Adrenal gland (tissue), 5 donors: ENCODE measurements around the gene LHX5.

Experiments used
- POLR2A ChIP-seq, 2 donors: fragments of 450-650 bp; IDR thresholded peaks; one replicate each; pipeline ENCODE4 v1.6.1; 2017; ENCODE audit warnings: antibody characterized with exemption in 2 of 2, mild to moderate bottlenecking in 2 of 2, moderate library complexity in 1 of 2
- TF ChIP-seq, protein P1 (sequence below), 6 experiments: fragments of 450-650 bp in 4 of 6; fragments of 200-600 bp in 2 of 6; sonication (generic) in 1 of 6; IDR thresholded peaks; 1 replicate in 5 of 6; 2 replicates in 1 of 6; pipeline versions ENCODE4 v1.5.1 to v1.8.0; 2016 to 2021; ENCODE audit warnings: antibody characterized with exemption in 6 of 6, mild to moderate bottlenecking in 2 of 6, moderate library complexity in 1 of 6
- donor health status: DM: no; HTN: no; CAD: no.

DNA sequence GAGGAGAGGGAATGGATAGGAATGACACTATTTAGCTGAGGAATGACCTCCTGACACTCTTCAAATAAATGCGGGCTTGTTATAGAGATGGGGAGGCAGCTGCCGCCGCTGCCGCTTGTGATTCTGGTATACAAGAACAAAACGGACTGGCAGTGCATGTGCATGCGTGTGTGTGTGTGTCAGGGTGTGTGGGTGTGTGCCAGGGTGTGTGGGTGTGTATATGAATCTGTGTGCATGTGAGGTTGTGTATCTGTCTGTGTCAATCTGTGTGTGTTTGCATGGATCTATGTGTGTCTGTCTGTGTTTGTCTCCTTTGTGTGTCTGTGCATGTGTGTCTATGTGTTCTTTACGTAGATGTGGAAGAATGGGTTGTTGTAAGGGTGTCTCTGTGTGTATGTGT, 26.0 kb upstream of the LHX5 start:
- TF ChIP-seq, protein P1, sequence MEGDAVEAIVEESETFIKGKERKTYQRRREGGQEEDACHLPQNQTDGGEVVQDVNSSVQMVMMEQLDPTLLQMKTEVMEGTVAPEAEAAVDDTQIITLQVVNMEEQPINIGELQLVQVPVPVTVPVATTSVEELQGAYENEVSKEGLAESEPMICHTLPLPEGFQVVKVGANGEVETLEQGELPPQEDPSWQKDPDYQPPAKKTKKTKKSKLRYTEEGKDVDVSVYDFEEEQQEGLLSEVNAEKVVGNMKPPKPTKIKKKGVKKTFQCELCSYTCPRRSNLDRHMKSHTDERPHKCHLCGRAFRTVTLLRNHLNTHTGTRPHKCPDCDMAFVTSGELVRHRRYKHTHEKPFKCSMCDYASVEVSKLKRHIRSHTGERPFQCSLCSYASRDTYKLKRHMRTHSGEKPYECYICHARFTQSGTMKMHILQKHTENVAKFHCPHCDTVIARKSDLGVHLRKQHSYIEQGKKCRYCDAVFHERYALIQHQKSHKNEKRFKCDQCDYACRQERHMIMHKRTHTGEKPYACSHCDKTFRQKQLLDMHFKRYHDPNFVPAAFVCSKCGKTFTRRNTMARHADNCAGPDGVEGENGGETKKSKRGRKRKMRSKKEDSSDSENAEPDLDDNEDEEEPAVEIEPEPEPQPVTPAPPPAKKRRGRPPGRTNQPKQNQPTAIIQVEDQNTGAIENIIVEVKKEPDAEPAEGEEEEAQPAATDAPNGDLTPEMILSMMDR (IDR thresholded peaks at IDR 0.05): no peak
- no peak for TF ChIP-seq POLR2A (IDR thresholded peaks at IDR 0.05)
